GM18858 (cell line): ENCODE data around the gene CSH1.
"Not testable (repeated sequence)": the region's sequence is repeated elsewhere in the genome, so short reads cannot be mapped to it uniquely, and the experiment has no call there.

Experiments
- ATAC-seq: cut with Tn5 transposase; IDR thresholded peaks from one replicate; pipeline ENCODE4 v1.9.1; 2021; ENCODE audit not compliant: unreplicated experiment

Gene CSH1

GRCh38 chr17:63928966-63929695 is 32.8 kb upstream of the CSH1 start:
- no peak for ATAC-seq

- no peak for ATAC-seq
These were observed 31.8 kb upstream of the CSH1 start for GRCh38 chr17:63928172-63928666.

GRCh38 chr17:63927464-63928171 is 31.2 kb upstream of the CSH1 start:
- no peak for ATAC-seq

GRCh38 chr17:63926164-63926563 is 29.8 kb upstream of the CSH1 start:
- ATAC-seq, result no peak

GRCh38 chr17:63925615-63926014 is 29.2 kb upstream of the CSH1 start:
- ATAC-seq, result no peak

GRCh38 chr17:63922402-63922801 is 26.0 kb upstream of the CSH1 start:
- ATAC-seq, result not testable (repeated sequence)

- not testable (repeated sequence) for ATAC-seq
These were observed 24.4 kb upstream of the CSH1 start for GRCh38 chr17:63920779-63921178.

- not testable (repeated sequence) for ATAC-seq
These were observed 23.7 kb upstream of the CSH1 start for GRCh38 chr17:63920050-63920449.

GRCh38 chr17:63919311-63919723 is 22.9 kb upstream of the CSH1 start:
- ATAC-seq, result peak; percentile 65

GRCh38 chr17:63918789-63919305 is 22.5 kb upstream of the CSH1 start, which contains the start of gene GH1:
Gene GH1, minus strand, starts transcription at chr17:63918839. Its CDS starts 63 bp downstream, at chr17:63918776.
- not testable (repeated sequence) for ATAC-seq

GRCh38 chr17:63918305-63918704 is 21.9 kb upstream of the CSH1 start:
- ATAC-seq, result no peak

- no peak for ATAC-seq
These were observed 21.3 kb upstream of the CSH1 start for GRCh38 chr17:63917646-63918045.

- ATAC-seq, result not testable (repeated sequence)
These were observed 20.8 kb upstream of the CSH1 start for GRCh38 chr17:63917206-63917605.

GRCh38 chr17:63916566-63917185 is 20.3 kb upstream of the CSH1 start:
- no peak for ATAC-seq

GRCh38 chr17:63915753-63916152 is 19.4 kb upstream of the CSH1 start:
- ATAC-seq, result not testable (repeated sequence)

GRCh38 chr17:63914471-63914870 is 18.1 kb upstream of the CSH1 start:
- no peak for ATAC-seq

- ATAC-seq, result no peak
These were observed 15.3 kb upstream of the CSH1 start for GRCh38 chr17:63911657-63912100.

GRCh38 chr17:63911041-63911635 is 14.8 kb upstream of the CSH1 start, which contains the start of gene CSHL1:
Gene CSHL1, minus strand, starts transcription at chr17:63911258. Its CDS starts 62 bp downstream, at chr17:63911196.
- ATAC-seq, result no peak

GRCh38 chr17:63910096-63910495 is 13.7 kb upstream of the CSH1 start:
- no peak for ATAC-seq

GRCh38 chr17:63909586-63909985 is 13.2 kb upstream of the CSH1 start:
- not testable (repeated sequence) for ATAC-seq
